HFF-Myc (cell line): Measurements from ENCODE around the gene TENM4.

Experiments used
- DNase-seq: peaks from one replicate; pipeline ENCODE4 v3.0.0-alpha.2; 2011; ENCODE audit warnings: low read depth; ENCODE audit errors: extremely low read depth
- H3K4me3 ChIP-seq: replicated peaks from 2 replicates; pipeline ENCODE4 v1.5.1; 2011; ENCODE audit warnings: low read depth, mild to moderate bottlenecking, control low read depth, low read length
- CTCF ChIP-seq: IDR thresholded peaks from 2 replicates; pipeline ENCODE4 v1.5.1; 2012; ENCODE audit warnings: mild to moderate bottlenecking, low read depth, low read length, control low read depth; ENCODE audit errors: missing control alignments

The TENM4 gene

GRCh38 chr11:79371724-79372123, 69.1 kb downstream of the TENM4 start:
- DNase-seq, result no peak
- no peak for TF ChIP-seq CTCF
- no peak overlapping the region for H3K4me3 ChIP-seq

GRCh38 chr11:79371152-79371551, 69.7 kb downstream of the TENM4 start:
- no peak for DNase-seq
- no peak for TF ChIP-seq CTCF
- H3K4me3 ChIP-seq, result no peak overlapping the region

GRCh38 chr11:79369055-79369454, 71.8 kb downstream of the TENM4 start:
- TF ChIP-seq CTCF, result no peak
- DNase-seq, result no peak
- no peak overlapping the region for H3K4me3 ChIP-seq

- no peak overlapping the region for H3K4me3 ChIP-seq
- DNase-seq, result no peak
- TF ChIP-seq CTCF, result no peak
Observed at GRCh38 chr11:79367844-79368243, 73.0 kb downstream of the TENM4 start.

- no peak for DNase-seq
- H3K4me3 ChIP-seq, result no peak overlapping the region
- TF ChIP-seq CTCF, result no peak
Observed at GRCh38 chr11:79366218-79366617, 74.6 kb downstream of the TENM4 start.

- no peak for TF ChIP-seq CTCF
Observed at GRCh38 chr11:79363861-79364378, 76.9 kb downstream of the TENM4 start.

GRCh38 chr11:79363256-79363655, 77.6 kb downstream of the TENM4 start:
- no peak for TF ChIP-seq CTCF
- DNase-seq, result no peak
- H3K4me3 ChIP-seq, result no peak overlapping the region

More at GRCh38 chr11:79363861-79364378, 76.9 kb downstream of the TENM4 start:
- no peak overlapping the region for H3K4me3 ChIP-seq
- no peak for DNase-seq
